Measurements from ENCODE around the gene TREM1.

The TREM1 gene

GRCh38 chr6:41294214-41294872, 7.9 kb upstream of the TREM1 start:
- no peak for DNase-seq

GRCh38 chr6:41291717-41292116, 5.2 kb upstream of the TREM1 start:
- no peak for DNase-seq

- no peak for DNase-seq
Observed at GRCh38 chr6:41289815-41290214, 3.3 kb upstream of the TREM1 start.

- no peak for DNase-seq
Observed at GRCh38 chr6:41288754-41289129, 2.3 kb upstream of the TREM1 start.

- peak; percentile 97 for DNase-seq
Observed at GRCh38 chr6:41288030-41288753, 1.7 kb upstream of the TREM1 start.

- no peak for DNase-seq
Observed at GRCh38 chr6:41284726-41285125, 1.8 kb downstream of the TREM1 start.

GRCh38 chr6:41283600-41283999, 2.9 kb downstream of the TREM1 start:
- no peak for DNase-seq

- no peak for DNase-seq
Observed at GRCh38 chr6:41280381-41281057, 6.0 kb downstream of the TREM1 start.

- peak; percentile 62 for DNase-seq
Observed at GRCh38 chr6:41278699-41279405, 7.6 kb downstream of the TREM1 start.

GRCh38 chr6:41277605-41278004, 8.9 kb downstream of the TREM1 start:
- DNase-seq = no peak

GRCh38 chr6:41275489-41275888, 11.0 kb downstream of the TREM1 start:
- DNase-seq = no peak

- no peak for DNase-seq
Observed at GRCh38 chr6:41274256-41274655, 12.2 kb downstream of the TREM1 start.

GRCh38 chr6:41273714-41274113, 12.8 kb downstream of the TREM1 start:
- DNase-seq = no peak

- DNase-seq = no peak
Observed at GRCh38 chr6:41272591-41273240, 13.8 kb downstream of the TREM1 start.

GRCh38 chr6:41271901-41272395, 14.5 kb downstream of the TREM1 start:
- no peak for DNase-seq

GRCh38 chr6:41269716-41270115, 16.8 kb downstream of the TREM1 start:
- no peak for DNase-seq

GRCh38 chr6:41269166-41269565, 17.3 kb downstream of the TREM1 start:
- no peak for DNase-seq

- no peak for DNase-seq
Observed at GRCh38 chr6:41268478-41268877, 18.0 kb downstream of the TREM1 start.

- DNase-seq = no peak
Observed at GRCh38 chr6:41266541-41266940, 19.9 kb downstream of the TREM1 start.

GRCh38 chr6:41263267-41263666, 23.2 kb downstream of the TREM1 start:
- no peak for DNase-seq

GRCh38 chr6:41262401-41262800, 24.1 kb downstream of the TREM1 start:
- no peak for DNase-seq

GRCh38 chr6:41258196-41258493, 28.3 kb downstream of the TREM1 start:
- DNase-seq = no peak

Measured in NCI-H526 treated with DMSO at 0.1 percent for 48 hours (cell line).